Medulla oblongata (tissue), 1 donor: ENCODE data around the gene TPT1.
A peak's percentile ranks its signal among the peaks of the same experiment; 100 is the strongest.
"Not testable (repeated sequence)": the region's sequence is repeated elsewhere in the genome, so short reads cannot be mapped to it uniquely, and the experiment has no call there.

Experiments
- DNase-seq: peaks from one replicate; pipeline ENCODE4 v3.0.0-alpha.2; 2015; ENCODE audit errors: extremely low spot score

Gene TPT1

DNA sequence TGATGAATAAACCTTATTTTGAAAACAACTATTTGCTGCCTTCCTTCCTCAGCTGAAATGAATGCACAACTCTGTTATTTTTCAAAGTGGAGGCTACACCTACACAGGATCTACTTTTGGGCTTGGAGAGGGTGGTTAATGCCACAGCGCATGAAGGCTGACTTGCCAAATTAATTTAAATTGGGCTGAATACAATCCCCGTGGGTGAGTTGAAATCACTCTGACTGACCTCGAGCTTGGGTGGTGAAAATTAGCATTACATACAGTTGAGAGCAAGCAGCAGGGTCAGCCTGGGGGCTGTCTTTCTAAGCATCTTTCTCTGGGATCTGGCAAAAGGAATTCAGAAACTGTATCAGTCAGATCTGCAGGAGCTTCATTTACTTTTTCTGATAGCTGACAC lies 38.5 kb downstream of the TPT1 start:
- no peak for DNase-seq

DNA sequence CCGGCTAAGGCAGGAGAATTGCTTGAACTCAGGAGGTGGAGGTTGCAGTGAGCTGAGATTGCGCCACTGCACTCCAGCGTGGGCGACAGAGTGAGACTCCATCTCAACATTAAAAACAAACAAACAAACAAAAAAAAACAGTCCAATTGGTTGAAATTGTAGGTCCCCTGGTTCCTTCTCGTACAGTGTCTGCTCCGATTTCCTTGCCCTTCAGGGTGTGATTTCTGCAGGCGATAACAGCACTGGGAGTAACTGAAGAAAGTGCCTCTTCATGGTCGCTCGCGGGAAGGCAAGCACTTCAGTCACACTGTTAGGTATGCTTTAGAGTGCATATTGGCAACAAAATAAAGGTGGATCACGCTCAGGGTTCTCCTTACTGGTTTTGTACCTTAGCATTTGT lies 39.7 kb downstream of the TPT1 start:
- no peak for DNase-seq

- DNase-seq: no peak
These were observed 40.6 kb downstream of the TPT1 start for GRCh38 chr13:45300190-45300985.

DNA sequence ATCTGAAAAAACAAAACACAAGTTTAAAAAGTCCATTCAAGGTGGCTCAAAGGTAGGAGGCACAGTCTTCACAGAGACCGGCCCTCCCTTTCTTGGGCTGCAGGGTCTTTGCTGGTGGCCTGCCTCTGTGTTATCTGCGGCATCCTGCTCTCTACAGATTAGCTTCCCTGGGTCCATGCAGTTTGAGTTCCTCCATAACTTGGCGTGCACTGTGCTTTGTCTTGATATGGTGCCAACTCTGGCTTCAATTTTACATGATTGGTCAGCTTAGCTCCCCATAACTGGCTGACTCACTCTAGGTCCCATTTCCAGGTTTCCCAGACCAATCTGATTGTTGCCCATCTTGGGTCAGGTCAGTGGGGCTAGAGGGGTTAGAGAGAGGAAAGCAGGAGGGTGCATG lies 41.8 kb downstream of the TPT1 start:
- DNase-seq: no peak

GRCh38 chr13:45298550-45298949 lies 42.4 kb downstream of the TPT1 start:
- not testable (repeated sequence) for DNase-seq

GRCh38 chr13:45298206-45298505 lies 42.8 kb downstream of the TPT1 start:
- no peak for DNase-seq

GRCh38 chr13:45297456-45298205 lies 43.4 kb downstream of the TPT1 start:
- peak; percentile 24 for DNase-seq

DNA sequence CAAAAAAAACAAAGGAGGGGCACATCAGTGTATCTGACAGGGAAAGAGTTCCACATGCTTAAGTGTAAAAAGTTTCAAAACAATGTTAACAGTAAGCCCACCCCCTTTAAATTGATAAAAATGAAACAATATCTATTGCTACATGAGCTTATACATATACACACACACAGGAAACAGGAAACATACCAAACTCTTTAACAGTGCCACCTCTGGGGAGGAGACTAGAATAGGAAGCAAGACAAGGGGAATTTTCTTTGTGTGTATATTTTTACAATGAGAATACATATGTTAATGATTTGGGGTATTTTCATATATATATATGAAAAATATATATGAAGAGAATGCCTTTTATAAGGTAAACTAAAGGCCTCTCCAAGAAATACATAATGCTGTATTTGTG lies 44.7 kb downstream of the TPT1 start:
- no peak for DNase-seq

DNA sequence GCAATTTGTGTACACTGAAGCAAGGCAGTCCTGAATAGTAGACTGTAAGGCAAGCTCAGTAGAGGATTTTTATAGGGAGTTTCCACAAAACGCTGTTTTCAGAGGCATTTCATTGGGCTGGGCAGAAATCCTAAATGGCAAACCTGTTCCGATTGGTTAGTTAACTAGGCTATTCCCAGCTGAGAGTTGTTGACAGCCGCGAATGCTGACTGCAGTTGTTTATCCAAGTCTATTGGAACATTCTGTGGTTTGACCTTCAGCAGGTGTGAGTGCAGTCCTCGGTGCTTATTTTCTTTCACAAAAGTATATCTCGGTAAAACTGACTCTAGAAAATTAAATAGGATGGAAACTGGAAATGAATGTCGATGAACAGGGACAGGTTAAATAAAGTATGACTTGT lies 45.4 kb downstream of the TPT1 start:
- no peak for DNase-seq

DNA sequence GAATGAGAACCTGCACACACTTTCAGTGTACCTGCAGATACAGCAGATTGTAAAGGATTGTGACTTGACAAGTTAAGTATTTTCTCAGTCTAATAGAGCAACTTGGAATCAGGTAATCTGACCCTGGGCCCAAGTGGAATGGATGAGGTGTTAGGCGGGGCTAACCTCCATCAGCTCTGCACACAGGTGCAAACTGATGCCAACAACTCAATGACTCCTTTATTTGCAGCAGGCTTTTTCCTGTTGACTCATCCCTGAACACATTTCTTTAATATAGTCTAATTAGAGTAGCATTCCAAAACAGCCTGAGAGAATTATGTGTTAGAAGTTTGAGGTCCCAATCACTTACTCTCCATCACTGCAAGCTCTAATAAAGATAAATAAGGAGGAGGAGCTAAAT lies 48.8 kb downstream of the TPT1 start:
- DNase-seq: no peak

DNA sequence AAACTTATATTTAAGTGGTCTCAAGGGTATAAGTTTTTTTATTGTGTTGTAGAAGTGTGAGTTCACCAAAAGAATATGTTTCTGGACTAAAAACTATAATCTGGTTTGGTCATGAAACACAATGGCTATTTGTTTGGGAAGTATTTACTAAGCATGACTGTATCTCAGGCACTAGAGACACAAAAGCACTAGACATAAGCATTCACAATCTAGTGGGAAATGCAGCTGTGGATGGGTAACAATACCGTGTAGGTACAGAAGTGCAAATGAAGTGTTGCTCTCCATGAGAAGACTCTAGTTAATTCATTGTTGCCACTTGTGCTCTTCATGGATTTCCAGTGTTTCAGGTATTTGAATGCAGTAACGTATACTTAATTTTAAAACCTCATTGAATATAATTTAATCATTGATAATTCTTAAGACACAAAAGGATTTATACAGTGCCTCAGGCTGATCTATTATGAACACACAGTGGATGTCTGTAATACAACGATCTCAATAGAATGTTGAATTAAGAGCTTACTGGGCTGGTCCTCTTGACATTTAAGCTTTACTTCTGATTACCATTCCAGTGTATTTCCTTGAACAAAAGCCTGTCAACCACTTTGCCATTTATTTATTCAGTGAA lies 50.9 kb downstream of the TPT1 start:
- peak; percentile 31 for DNase-seq
